Activated naive CD8-positive, alpha-beta T cell treated with anti-CD3 and anti-CD28 coated beads, Interleukin-2, amount 50 U/mL, for 24 hours (primary cell): ENCODE results near the gene ACTBL2.

Experiments
- ATAC-seq: fragments of 150-1000 bp; cut with Tn5 transposase; one replicate; pipeline ENCODE4 v1.10.0; 2021
- DNase-seq: peaks from one replicate; pipeline ENCODE4 v3.0.0; 2021
- H3K27ac Mint-ChIP-seq: one replicate; pipeline ENCODE4 v1.8.0; 2021; ENCODE audit warnings: mild to moderate bottlenecking, mixed read lengths
- H3K27me3 Mint-ChIP-seq: one replicate; pipeline ENCODE4 v1.8.0; 2021; ENCODE audit warnings: mixed read lengths
- H3K36me3 Mint-ChIP-seq: one replicate; pipeline ENCODE4 v1.8.0; 2021; ENCODE audit warnings: low read depth, mixed read lengths
- H3K4me1 Mint-ChIP-seq: one replicate; pipeline ENCODE4 v1.8.0; 2021; ENCODE audit warnings: mixed read lengths
- H3K4me3 Mint-ChIP-seq: one replicate; pipeline ENCODE4 v1.8.0; 2021; ENCODE audit warnings: mild to moderate bottlenecking, moderate library complexity, mixed read lengths
- H3K9me3 Mint-ChIP-seq: one replicate; pipeline ENCODE4 v1.8.0; 2021; ENCODE audit warnings: mixed read lengths

ACTBL2 gene

DNA sequence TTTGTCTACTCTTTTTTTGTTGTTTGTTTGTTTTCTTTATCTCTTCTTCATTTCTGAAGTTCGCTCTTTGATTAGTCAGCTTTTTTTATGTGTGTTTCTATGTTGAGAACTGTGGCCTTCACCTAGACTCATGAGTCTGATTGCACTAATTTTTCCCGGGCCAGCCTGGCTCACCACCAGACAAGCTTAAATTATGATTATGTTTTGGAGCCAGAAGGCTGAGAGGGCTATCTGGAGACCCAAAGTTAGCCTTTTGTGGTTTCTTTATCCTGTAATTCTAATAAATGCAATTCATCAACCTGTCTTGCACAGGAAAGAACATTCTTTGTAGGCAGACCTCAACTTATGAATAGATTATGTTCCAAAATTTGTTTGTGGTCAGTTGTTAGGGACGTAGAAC is 20.8 kb upstream of the ACTBL2 start:
- ATAC-seq: no peak
- H3K27ac Mint-ChIP-seq: no peak overlapping the region

DNA sequence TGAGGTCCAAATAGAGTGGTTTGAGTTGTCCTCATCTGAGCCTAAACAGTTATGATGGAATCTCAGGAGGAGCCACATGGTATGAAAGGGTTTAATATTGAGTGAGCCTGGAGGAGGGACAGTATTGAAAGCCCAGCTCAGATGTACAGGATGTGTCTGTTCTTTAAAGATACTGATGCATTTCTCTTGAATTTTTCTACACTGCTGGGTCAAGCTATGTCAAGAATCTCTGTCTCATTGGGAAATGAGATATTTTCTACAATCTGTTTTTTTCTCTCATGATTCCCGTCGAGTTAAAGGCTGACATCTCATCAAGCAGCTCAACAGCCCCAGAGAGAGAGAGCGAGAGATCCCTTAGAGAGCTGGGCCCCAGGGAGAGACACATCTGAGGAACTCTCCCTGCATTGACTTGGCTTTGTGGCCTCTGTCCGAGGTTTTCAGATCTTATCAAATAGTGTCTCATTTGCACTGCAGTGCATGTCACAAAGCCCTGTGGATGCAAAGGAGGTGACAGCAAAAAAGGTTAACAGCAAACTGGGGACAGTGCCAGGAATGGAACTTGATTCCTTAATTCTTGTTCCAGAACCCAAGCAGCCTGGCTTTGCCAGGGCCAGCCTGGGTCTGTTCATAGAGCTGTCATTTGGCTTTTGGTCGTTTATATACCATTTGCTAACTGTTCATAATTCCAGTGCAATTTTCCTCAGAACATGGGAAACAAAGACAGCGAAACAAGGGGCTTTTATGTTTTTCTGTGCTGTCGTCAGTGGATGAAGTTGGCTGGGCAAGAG is 19.0 kb upstream of the ACTBL2 start:
- ATAC-seq: no peak
- no peak for DNase-seq
- Mint-ChIP-seq H3K27ac (no peak overlapping the region), H3K4me1 (peaks cover 2% of the 10 kb centered on the region), H3K4me3 (no peak overlapping the region), H3K9me3 (no peaks in the 10 kb centered on the region), H3K36me3 (no peaks in the 10 kb centered on the region), H3K27me3 (no peaks in the 10 kb centered on the region)

More for the DNA sequence above, 20.8 kb upstream of the ACTBL2 start:
- H3K9me3 Mint-ChIP-seq: no peaks in the 10 kb centered on the region
- no peaks in the 10 kb centered on the region for H3K27me3 Mint-ChIP-seq
- DNase-seq: no peak
- no peak overlapping the region for H3K4me3 Mint-ChIP-seq
- H3K36me3 Mint-ChIP-seq: no peaks in the 10 kb centered on the region
- H3K4me1 Mint-ChIP-seq: peaks cover 2% of the 10 kb centered on the region

DNA sequence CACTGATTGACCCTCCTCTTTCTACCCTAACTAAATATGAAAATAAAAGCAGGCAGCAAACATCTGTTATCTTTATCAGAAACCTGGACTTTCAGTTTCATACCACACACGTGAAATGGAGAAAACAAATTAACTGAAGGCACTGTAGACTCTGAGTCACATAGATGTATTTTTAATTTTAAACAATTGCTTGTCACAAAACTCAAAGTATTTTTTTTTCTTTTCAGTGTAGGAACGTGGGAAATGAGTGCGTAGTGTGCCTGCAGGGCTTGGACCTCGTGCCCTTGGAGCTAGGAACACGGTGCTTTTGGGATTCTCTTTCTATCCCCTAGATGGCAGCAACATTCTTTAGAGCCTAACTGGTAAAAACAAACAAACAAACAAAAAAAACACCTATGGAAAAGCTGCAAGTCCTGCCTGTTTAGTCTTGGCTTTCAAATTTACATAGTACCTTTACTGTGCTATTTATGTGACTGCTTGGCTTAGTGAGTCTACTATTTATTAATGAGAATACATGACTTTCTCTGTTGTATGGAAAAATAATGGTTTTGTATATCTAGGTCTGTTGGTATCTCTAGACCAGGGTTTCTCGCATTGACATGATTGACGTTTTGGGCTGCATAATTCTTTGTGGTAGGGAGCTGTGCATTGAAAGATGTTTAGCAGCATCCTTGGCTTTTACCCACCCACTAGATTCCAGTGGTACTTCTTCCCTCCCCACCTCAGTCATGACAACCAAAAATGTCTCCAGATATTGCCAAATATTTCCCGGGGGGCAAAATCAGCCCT is 16.8 kb upstream of the ACTBL2 start:
- no peak for ATAC-seq
- no peak for DNase-seq
- Mint-ChIP-seq H3K36me3 (no peaks in the 10 kb centered on the region), H3K4me1 (peaks cover 11% of the 10 kb centered on the region), H3K9me3 (no peaks in the 10 kb centered on the region), H3K27ac (no peak overlapping the region), H3K27me3 (no peaks in the 10 kb centered on the region), H3K4me3 (peak overlapping the region; percentile 59)

DNA sequence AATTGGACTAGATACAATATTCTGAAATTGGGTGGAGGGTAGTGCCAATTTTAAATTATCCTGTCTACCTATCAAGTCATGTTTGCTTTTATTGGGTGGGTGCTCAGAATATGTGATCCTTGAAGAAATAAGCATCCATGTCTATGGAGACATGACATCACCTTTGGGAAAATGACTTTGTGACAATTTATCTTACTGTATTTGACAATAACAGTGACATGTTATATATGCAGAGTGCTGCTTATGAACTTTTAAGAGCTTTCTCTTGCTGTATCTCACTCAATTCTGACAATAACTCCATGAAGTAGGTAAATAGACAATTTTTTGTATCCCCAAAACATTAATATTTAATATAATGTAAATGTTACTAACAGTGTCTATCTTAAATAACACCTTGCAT is 15.1 kb upstream of the ACTBL2 start:
- Mint-ChIP-seq H3K4me1 (peaks cover 16% of the 10 kb centered on the region), H3K9me3 (no peaks in the 10 kb centered on the region), H3K36me3 (no peaks in the 10 kb centered on the region), H3K27me3 (peaks cover 2% of the 10 kb centered on the region), H3K27ac (no peak overlapping the region), H3K4me3 (no peak overlapping the region)
- ATAC-seq (no peak), DNase-seq (no peak)

- H3K4me3 Mint-ChIP-seq: no peak overlapping the region
These were observed 12.9 kb upstream of the ACTBL2 start for GRCh38 chr5:57495285-57496086.

DNA sequence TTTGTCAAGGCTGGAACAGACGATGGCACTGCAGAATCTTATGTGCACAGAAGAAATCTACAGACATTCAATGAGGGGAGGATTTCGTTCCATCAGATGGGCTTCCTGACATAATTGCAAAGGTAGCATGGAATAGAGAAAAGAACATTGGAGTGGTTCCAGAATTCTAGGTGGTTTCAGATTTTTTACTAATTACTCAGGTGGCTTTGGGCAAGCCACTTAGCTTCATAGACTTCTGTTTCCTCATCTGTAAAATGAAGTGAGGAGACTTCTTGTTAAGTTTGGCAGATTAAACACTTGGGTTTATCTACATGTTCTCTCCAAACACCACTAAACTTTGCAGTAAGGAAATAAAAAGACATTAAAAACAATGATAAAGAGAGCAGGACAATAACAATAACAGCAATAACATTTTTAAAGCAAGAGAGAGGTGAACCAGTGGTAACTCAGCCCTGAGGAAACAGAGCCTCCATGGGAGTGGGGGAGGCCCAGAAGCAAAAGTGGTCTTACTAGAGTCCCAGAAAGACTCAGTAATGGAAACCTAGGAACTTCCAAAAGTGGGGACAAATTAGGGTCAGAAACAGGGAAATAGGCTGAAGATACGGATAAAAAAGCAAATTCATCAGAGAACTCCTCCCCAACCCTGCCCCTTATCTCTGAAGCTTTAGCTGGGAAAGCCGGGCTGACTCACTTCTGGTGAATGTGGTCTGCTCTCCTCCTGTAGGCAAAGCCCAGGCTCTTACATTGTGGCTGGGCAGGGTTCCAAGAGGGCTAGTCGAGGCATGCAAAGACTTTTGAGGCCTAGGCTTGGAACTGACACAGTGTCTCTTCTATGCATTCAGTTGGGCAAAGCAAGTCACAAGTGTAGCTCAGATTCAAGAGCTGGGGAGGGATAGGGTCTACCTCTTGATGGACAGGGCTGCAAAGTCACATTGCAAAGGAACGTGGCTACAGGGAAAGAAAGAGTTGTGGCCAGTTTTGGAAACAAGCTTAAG is 11.8 kb upstream of the ACTBL2 start:
- no peaks in the 10 kb centered on the region for H3K36me3 Mint-ChIP-seq
- no peak overlapping the region for H3K4me3 Mint-ChIP-seq
- no peak overlapping the region for H3K27ac Mint-ChIP-seq
- no peaks in the 10 kb centered on the region for H3K9me3 Mint-ChIP-seq
- H3K4me1 Mint-ChIP-seq: peaks cover 16% of the 10 kb centered on the region
- DNase-seq (peak; percentile 51), ATAC-seq (peak; percentile 93)
- peaks cover 2% of the 10 kb centered on the region for H3K27me3 Mint-ChIP-seq

More at GRCh38 chr5:57495285-57496086, 12.9 kb upstream of the ACTBL2 start:
- Mint-ChIP-seq H3K27ac (no peak overlapping the region), H3K4me1 (peaks cover 16% of the 10 kb centered on the region), H3K36me3 (no peaks in the 10 kb centered on the region), H3K27me3 (peaks cover 2% of the 10 kb centered on the region), H3K9me3 (no peaks in the 10 kb centered on the region)
- no peak for ATAC-seq
- DNase-seq: no peak

GRCh38 chr5:57493034-57493433 is 10.4 kb upstream of the ACTBL2 start:
- no peak for ATAC-seq
- no peak overlapping the region for H3K4me3 Mint-ChIP-seq
- H3K27ac Mint-ChIP-seq: no peak overlapping the region
- H3K4me1 Mint-ChIP-seq: peaks cover 14% of the 10 kb centered on the region
- no peaks in the 10 kb centered on the region for H3K9me3 Mint-ChIP-seq
- H3K36me3 Mint-ChIP-seq: no peaks in the 10 kb centered on the region
- DNase-seq: no peak
- H3K27me3 Mint-ChIP-seq: peaks cover 2% of the 10 kb centered on the region

DNA sequence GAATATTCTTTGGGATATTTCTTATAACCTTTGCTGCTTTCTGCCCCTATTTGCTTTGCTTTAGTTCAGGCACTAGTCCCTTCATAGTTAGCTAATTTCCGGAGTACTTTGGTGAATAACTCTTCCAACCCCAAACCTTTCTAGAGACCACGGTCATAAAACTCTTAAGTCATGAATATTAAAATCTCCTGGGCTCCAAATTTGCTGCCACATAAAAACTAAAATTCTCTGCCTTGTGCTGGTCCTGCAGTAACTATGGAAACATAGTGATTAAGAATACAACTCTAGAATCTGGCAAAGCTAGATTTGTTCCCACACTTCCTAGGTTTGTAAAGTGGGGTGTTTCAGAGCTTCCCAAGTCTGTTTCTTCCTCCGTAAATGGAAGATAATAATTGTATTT is 10.0 kb upstream of the ACTBL2 start:
- no peaks in the 10 kb centered on the region for H3K9me3 Mint-ChIP-seq
- DNase-seq: no peak
- peaks cover 14% of the 10 kb centered on the region for H3K4me1 Mint-ChIP-seq
- no peak overlapping the region for H3K4me3 Mint-ChIP-seq
- H3K27ac Mint-ChIP-seq: no peak overlapping the region
- peaks cover 2% of the 10 kb centered on the region for H3K27me3 Mint-ChIP-seq
- no peaks in the 10 kb centered on the region for H3K36me3 Mint-ChIP-seq
- ATAC-seq: no peak

DNA sequence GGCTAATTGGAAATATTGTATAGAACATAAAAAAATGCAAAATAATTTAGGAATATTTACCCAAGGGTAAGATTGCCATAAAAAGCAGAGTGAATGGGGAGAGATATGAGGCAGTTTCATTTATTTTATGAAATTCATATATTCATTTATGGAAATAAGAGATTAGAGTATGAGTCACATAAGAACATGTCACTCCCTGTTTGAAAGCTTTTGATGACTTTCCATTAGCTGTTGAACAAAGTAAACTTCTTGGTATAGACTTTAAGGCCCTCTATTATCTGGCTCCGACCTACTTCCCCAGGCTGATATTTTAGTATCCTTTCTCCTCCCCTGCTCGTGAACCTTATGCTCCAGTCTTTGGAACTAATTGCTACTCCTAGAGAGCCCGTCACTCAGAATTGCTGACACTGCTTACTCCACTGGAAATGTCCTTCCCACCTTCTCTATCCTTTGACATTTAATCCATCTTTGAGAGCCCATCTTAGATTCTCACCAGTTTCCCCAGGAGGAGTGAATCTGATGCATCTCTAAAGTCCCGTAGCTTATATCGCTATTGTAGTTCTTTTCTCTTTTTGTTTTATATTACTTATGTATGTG is 8.9 kb upstream of the ACTBL2 start:
- Mint-ChIP-seq H3K9me3 (no peaks in the 10 kb centered on the region), H3K27ac (no peak overlapping the region), H3K27me3 (peaks cover 2% of the 10 kb centered on the region), H3K4me1 (peaks cover 14% of the 10 kb centered on the region), H3K36me3 (no peaks in the 10 kb centered on the region), H3K4me3 (no peak overlapping the region)
- ATAC-seq (no peak), DNase-seq (no peak)

- Mint-ChIP-seq H3K4me1 (no peaks in the 10 kb centered on the region), H3K27me3 (no peaks in the 10 kb centered on the region), H3K27ac (no peak overlapping the region), H3K36me3 (no peaks in the 10 kb centered on the region), H3K4me3 (no peak overlapping the region), H3K9me3 (no peaks in the 10 kb centered on the region)
- no peak for DNase-seq
- no peak for ATAC-seq
These were observed 5.8 kb upstream of the ACTBL2 start for GRCh38 chr5:57488215-57488955.

DNA sequence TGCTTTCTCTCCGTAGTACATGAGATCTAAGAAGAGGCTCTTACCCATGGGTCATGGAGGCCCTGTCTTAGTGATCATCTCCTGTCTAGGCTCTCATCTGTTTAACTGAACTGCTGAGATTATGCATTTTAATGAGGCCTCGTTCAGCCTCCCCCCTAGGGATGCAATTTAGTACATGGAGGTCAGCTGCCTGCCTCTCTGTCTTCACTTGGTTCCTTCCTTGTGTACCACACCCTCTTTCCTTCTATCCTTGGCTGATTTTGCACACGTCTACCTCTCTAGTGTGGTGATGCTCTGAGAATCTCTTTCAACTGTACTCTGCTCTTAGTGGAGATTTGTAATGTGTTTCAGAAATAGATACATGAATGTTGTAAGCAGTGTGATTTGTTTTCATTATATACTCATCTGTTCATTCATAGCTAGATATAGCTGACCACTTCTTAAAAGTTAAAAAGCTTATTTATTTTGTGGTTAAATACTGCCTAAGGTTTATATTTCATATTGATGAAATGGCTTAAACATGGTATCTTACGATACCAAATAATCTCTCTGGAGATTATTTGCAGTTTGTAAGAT is 3.5 kb upstream of the ACTBL2 start:
- Mint-ChIP-seq H3K4me3 (no peak overlapping the region), H3K36me3 (no peaks in the 10 kb centered on the region), H3K27ac (no peak overlapping the region), H3K9me3 (no peaks in the 10 kb centered on the region), H3K27me3 (no peaks in the 10 kb centered on the region), H3K4me1 (no peaks in the 10 kb centered on the region)
- ATAC-seq: no peak
- DNase-seq: no peak

- H3K9me3 Mint-ChIP-seq: no peaks in the 10 kb centered on the region
- H3K4me1 Mint-ChIP-seq: no peaks in the 10 kb centered on the region
- H3K27ac Mint-ChIP-seq: no peak overlapping the region
- ATAC-seq (no peak), DNase-seq (no peak)
- H3K36me3 Mint-ChIP-seq: no peaks in the 10 kb centered on the region
- H3K4me3 Mint-ChIP-seq: no peak overlapping the region
- H3K27me3 Mint-ChIP-seq: peaks cover 5% of the 10 kb centered on the region
These were observed 3.8 kb downstream of the ACTBL2 start for GRCh38 chr5:57478826-57479225.
